GM23338 (cell line): ENCODE data around the gene MTERF2. TPM values are rescaled to one million over a fixed set of nuclear protein-coding genes. Genes with fewer than 3 reads are reported as not detected.

Experiments used
- ATAC-seq: fragments of 200-7000 bp; cut with Tn5 transposase; 3 replicates; pipeline ENCODE4 v1.9.1; 2020
- DNase-seq: peaks from one replicate; pipeline ENCODE4 v3.0.0-alpha.2; 2015; ENCODE audit warnings: low spot score
- H2AFZ ChIP-seq: fragments of 200-600 bp; sonication (generic); 2 replicates; pipeline ENCODE4 v1.8.0; 2016; ENCODE audit warnings: antibody characterized with exemption, mild to moderate bottlenecking, moderate library complexity
- H3F3A ChIP-seq: fragments of 200-600 bp; sonication (generic); replicated peaks from 2 replicates; pipeline ENCODE4 v1.8.0; 2017; ENCODE audit warnings: antibody characterized with exemption, mixed run types, low read depth
- H3K27ac ChIP-seq: fragments of 200-600 bp; sonication (generic); 2 replicates; pipeline ENCODE4 v1.6.1; 2016; ENCODE audit warnings: low read depth
- H3K27me3 ChIP-seq: fragments of 200-600 bp; sonication (generic); 2 replicates; pipeline ENCODE4 v1.8.0; 2016; ENCODE audit warnings: mild to moderate bottlenecking, mixed run types, moderate library complexity; ENCODE audit not compliant: insufficient read depth
- H3K36me3 ChIP-seq: fragments of 200-600 bp; sonication (generic); 2 replicates; pipeline ENCODE4 v1.8.0; 2016; ENCODE audit warnings: mild to moderate bottlenecking; ENCODE audit not compliant: insufficient read depth
- H3K4me1 ChIP-seq: fragments of 200-600 bp; sonication (generic); 2 replicates; pipeline ENCODE4 v1.8.0; 2016; ENCODE audit warnings: mild to moderate bottlenecking, moderate library complexity; ENCODE audit not compliant: insufficient read depth
- H3K4me2 ChIP-seq: fragments of 200-600 bp; sonication (generic); 2 replicates; pipeline ENCODE4 v1.7.1; 2017; ENCODE audit warnings: mixed run types
- H3K4me3 ChIP-seq: fragments of 200-600 bp; sonication (generic); 2 replicates; pipeline ENCODE4 v1.6.1; 2016; ENCODE audit warnings: mixed run types
- H3K79me2 ChIP-seq: fragments of 200-600 bp; sonication (generic); replicated peaks from 2 replicates; pipeline ENCODE4 v1.8.0; 2017; ENCODE audit warnings: mild to moderate bottlenecking; ENCODE audit not compliant: insufficient read depth
- H3K9me2 ChIP-seq: fragments of 200-600 bp; sonication (generic); 2 replicates; pipeline ENCODE4 v1.8.0; 2017; ENCODE audit not compliant: insufficient read depth
- H4K20me1 ChIP-seq: fragments of 200-600 bp; sonication (generic); replicated peaks from 2 replicates; pipeline ENCODE4 v1.8.0; 2017; ENCODE audit warnings: mild to moderate bottlenecking; ENCODE audit not compliant: insufficient read depth
- H3K27ac Mint-ChIP-seq: 2 replicates; pipeline ENCODE4 v1.8.0; 2020; ENCODE audit warnings: inconsistent platforms, mild to moderate bottlenecking, moderate library complexity, mixed read lengths
- H3K27me3 Mint-ChIP-seq: 3 replicates; pipeline ENCODE4 v1.8.0; 2022; ENCODE audit warnings: low read depth, mild to moderate bottlenecking, moderate library complexity, mixed read lengths, inconsistent platforms; ENCODE audit not compliant: insufficient read depth, poor library complexity
- H3K36me3 Mint-ChIP-seq: 3 replicates; pipeline ENCODE4 v1.8.0; 2021; ENCODE audit warnings: low read depth, mild to moderate bottlenecking, inconsistent platforms, moderate library complexity, mixed read lengths
- H3K4me1 Mint-ChIP-seq: 3 replicates; pipeline ENCODE4 v1.8.0; 2020; ENCODE audit warnings: mild to moderate bottlenecking, inconsistent platforms, mixed read lengths
- H3K4me3 Mint-ChIP-seq: 3 replicates; pipeline ENCODE4 v1.8.0; 2021; ENCODE audit warnings: moderate library complexity, mild to moderate bottlenecking, inconsistent platforms, mixed read lengths
- H3K9me3 Mint-ChIP-seq: 3 replicates; pipeline ENCODE4 v1.8.0; 2020; ENCODE audit warnings: moderate library complexity, mild to moderate bottlenecking, inconsistent platforms, mixed read lengths
- CREB1 ChIP-seq: fragments of 250-450 bp; sonication (Bioruptor Pico); IDR thresholded peaks from 2 replicates; pipeline ENCODE4 v1.5.0; 2020; ENCODE audit warnings: low read depth, mild to moderate bottlenecking, moderate library complexity
- CTCF ChIP-seq, 2 experiments: fragments of 200-600 bp in 1 of 2; sonication (generic) in 1 of 2; conservative IDR thresholded peaks; 2 replicates each; pipeline versions ENCODE4 v1.5.1 to v1.6.1; 2016 to 2017; ENCODE audit warnings: antibody characterized with exemption in 2 of 2, low read depth in 2 of 2, mild to moderate bottlenecking in 2 of 2, moderate library complexity in 1 of 2
- ETS1 ChIP-seq: IDR thresholded peaks from 2 replicates; pipeline ENCODE4 v1.6.1; 2016; ENCODE audit warnings: antibody characterized with exemption
- EZH2 ChIP-seq: fragments of 200-600 bp; sonication (generic); IDR thresholded peaks from one replicate; pipeline ENCODE4 v1.8.0; 2017; ENCODE audit warnings: antibody characterized with exemption, mild to moderate bottlenecking, low read depth; ENCODE audit not compliant: unreplicated experiment
- EZH2phosphoT487 ChIP-seq: fragments of 200-600 bp; sonication (generic); IDR thresholded peaks from one replicate; pipeline ENCODE4 v1.8.1; 2018; ENCODE audit warnings: antibody characterized with exemption; ENCODE audit not compliant: unreplicated experiment
- JUNB ChIP-seq: IDR thresholded peaks from one replicate; pipeline ENCODE4 v1.6.1; 2016; ENCODE audit warnings: antibody characterized with exemption; ENCODE audit not compliant: unreplicated experiment
- NANOG ChIP-seq: IDR thresholded peaks from 2 replicates; pipeline ENCODE4 v1.6.1; 2016; ENCODE audit warnings: antibody characterized with exemption, borderline replicate concordance
- REST ChIP-seq: IDR thresholded peaks from one replicate; pipeline ENCODE4 v1.6.1; 2018; ENCODE audit warnings: antibody characterized with exemption; ENCODE audit not compliant: unreplicated experiment
- STAT1 ChIP-seq: IDR thresholded peaks from one replicate; pipeline ENCODE4 v1.6.1; 2016; ENCODE audit warnings: antibody characterized with exemption; ENCODE audit not compliant: unreplicated experiment
- ZNF114 ChIP-seq: fragments of 250-450 bp; sonication (Bioruptor Pico); IDR thresholded peaks from 2 replicates; pipeline ENCODE4 v1.5.0; 2020; ENCODE audit warnings: mild to moderate bottlenecking, moderate library complexity
- ZNF331 ChIP-seq: fragments of 250-450 bp; sonication (Bioruptor Pico); IDR thresholded peaks from 2 replicates; pipeline ENCODE4 v1.5.0; 2020; ENCODE audit warnings: low read depth, mild to moderate bottlenecking, moderate library complexity
- ZNF462 ChIP-seq: fragments of 250-450 bp; sonication (Bioruptor Pico); IDR thresholded peaks from 2 replicates; pipeline ENCODE4 v1.5.0; 2020; ENCODE audit warnings: mild to moderate bottlenecking, moderate library complexity
- polyA plus RNA-seq: library from polyadenylated mRNA; unstranded; fragments of >200 nt; fragmentation: Nextera tagmentation; extraction: Ambion mirVana; gene quantifications from 2 replicates; pipeline ENCODE4 v1.2.1, GENCODE V29; 2016
- total RNA-seq: library from RNA; depleted of rRNA; stranded (reverse); fragments of >200 nt; shearing (Covaris generic); gene quantifications from 2 replicates; pipeline ENCODE4 v1.2.3, GENCODE V29; 2014

Gene MTERF2
- total and polyA plus RNA-seq, 2 experiments from 2014 or later = 9.2 to 11.0 TPM

- Histone ChIP-seq H3K4me3 (no peak overlapping the region), H3K9me2 (peaks cover 2% of the 10 kb centered on the region; the same call in 1 of the 2 replicates), H3K27ac (no peak overlapping the region), H3F3A (no peaks in the 10 kb centered on the region), H4K20me1 (no peaks in the 10 kb centered on the region; the same call in 1 of the 2 replicates), H3K79me2 (peaks cover 20% of the 10 kb centered on the region), H3K4me2 (no peak overlapping the region), H3K36me3 (no peaks in the 10 kb centered on the region), H3K4me1 (0 out of 2 replicates have a peak, but pooled peaks cover under 1% of the 10 kb centered on the region), H2AFZ (no peak overlapping the region), H3K27me3 (no peaks in the 10 kb centered on the region)
- no peaks in the 10 kb centered on the region for H3K9me3 Mint-ChIP-seq
- DNase-seq = no peak
- no peak overlapping the region for H3K4me3 Mint-ChIP-seq
- TF ChIP-seq ZNF114 (CRISPR knock-in tag) (no peak), EZH2phosphoT487 (no peak), REST (no peak), NANOG (no peak), EZH2 (no peak), CREB1 (CRISPR knock-in tag) (no peak), STAT1 (no peak), CTCF (conservative IDR thresholded peaks at IDR 0.05; ENCODE audit: low read depth in 2 of 2) (no peak), ZNF462 (CRISPR knock-in tag) (no peak), ETS1 (no peak), JUNB (no peak), ZNF331 (CRISPR knock-in tag) (no peak)
- ATAC-seq = no peak
- peaks cover 12% of the 10 kb centered on the region for H3K36me3 Mint-ChIP-seq
- H3K27me3 Mint-ChIP-seq = peaks cover 4% of the 10 kb centered on the region
- H3K4me1 Mint-ChIP-seq = no peaks in the 10 kb centered on the region
- no peak overlapping the region for H3K27ac Mint-ChIP-seq
These were observed 47.1 kb upstream of the MTERF2 start for GRCh38 chr12:107033758-107034739.
